ENCODE measurements around the gene ZNF512.

- no peak for TF ChIP-seq CTCF (IDR thresholded peaks at IDR 0.05)
- no peak for TF ChIP-seq POLR2A (IDR thresholded peaks at IDR 0.05)
These were observed 13.8 kb downstream of the ZNF512 start for GRCh38 chr2:27596627-27597026.

Data from uterus (tissue), 2 donors.